Epithelial cell of esophagus (primary cell): Measurements from ENCODE around the gene HOXD13.

ENCODE experiments used
- DNase-seq: peaks from one replicate; pipeline ENCODE4 v3.0.0; 2010; ENCODE audit warnings: low read depth
- H3K4me3 ChIP-seq: 2 replicates; pipeline ENCODE4 v1.5.1; 2011; ENCODE audit warnings: mild to moderate bottlenecking, low read length, control low read depth
- CTCF ChIP-seq: IDR thresholded peaks from 2 replicates; pipeline ENCODE4 v1.5.1; 2011; ENCODE audit warnings: low read depth, mild to moderate bottlenecking, low read length, control low read depth, inconsistent platforms; ENCODE audit not compliant: insufficient read depth; ENCODE audit errors: missing control alignments

The HOXD13 gene

DNA sequence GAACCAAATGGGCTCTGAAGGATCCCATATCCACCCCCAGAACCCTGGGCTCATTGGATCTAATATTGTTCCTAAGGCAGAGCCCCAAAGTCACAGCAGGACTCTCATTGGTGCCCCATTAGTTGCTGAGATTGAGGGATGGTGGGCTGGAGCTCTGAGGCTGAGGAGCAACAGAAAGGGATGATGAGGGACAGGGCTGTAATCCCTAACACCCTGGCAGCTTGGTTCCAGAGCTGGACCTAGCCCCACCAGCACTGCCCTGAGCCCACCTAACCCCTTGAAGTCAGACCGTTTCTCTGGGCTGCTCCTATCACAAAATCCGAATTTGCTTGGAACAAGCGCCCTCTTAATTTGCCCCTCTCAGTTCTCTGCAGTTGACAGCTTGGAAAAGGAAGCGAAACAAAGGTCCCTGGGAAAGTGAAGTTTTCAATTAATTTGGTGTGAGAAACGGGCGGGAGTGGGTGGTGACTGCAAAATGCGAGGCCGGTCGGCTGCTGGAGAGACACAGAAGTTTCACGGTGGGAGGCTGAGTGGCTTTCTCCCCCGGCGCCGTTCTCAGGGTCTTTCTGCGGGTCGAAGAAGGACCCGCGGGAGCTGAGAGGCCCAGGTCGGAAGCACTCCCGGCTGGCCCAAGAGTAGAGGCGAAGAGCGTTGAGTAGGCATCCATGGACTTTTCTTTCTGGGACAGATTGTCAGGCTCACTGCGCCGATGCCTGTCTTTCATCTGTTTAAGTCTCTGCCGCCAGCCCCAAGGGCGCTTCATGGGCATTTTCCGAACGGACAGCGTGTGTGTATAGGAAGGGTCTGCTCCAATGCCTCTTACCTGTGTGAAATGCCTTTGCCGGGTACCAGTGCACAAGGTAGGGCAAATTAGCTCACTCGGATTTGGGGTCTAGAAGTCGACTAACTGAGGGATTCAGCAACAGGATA, 927 bp upstream of the HOXD13 start:
- no peak overlapping the region for H3K4me3 ChIP-seq
- no peak for DNase-seq
- no peak for TF ChIP-seq CTCF

DNA sequence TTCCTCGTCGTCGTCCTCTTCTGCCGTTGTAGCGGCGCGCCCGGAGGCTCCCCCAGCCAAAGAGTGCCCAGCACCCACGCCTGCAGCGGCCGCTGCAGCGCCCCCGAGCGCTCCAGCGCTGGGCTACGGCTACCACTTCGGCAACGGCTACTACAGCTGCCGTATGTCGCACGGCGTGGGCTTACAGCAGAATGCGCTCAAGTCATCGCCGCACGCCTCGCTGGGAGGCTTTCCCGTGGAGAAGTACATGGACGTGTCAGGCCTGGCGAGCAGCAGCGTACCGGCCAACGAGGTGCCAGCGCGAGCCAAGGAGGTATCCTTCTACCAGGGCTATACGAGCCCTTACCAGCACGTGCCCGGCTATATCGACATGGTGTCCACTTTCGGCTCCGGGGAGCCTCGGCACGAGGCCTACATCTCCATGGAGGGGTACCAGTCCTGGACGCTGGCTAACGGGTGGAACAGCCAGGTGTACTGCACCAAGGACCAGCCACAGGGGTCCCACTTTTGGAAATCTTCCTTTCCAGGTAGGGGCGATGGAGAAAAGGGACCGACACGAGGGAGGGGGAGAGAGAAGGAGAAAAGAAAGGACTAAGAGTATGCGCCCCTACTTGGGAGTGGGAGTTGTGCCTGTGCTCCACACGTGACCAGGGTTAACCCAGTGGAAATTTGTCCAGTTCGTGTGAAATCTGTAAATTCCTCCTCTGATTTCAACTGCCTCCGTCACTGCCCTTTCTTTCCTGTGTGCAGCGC, 800 bp downstream of the HOXD13 start:
- no peak for DNase-seq
- TF ChIP-seq CTCF: no peak
- H3K4me3 ChIP-seq: no peak overlapping the region

DNA sequence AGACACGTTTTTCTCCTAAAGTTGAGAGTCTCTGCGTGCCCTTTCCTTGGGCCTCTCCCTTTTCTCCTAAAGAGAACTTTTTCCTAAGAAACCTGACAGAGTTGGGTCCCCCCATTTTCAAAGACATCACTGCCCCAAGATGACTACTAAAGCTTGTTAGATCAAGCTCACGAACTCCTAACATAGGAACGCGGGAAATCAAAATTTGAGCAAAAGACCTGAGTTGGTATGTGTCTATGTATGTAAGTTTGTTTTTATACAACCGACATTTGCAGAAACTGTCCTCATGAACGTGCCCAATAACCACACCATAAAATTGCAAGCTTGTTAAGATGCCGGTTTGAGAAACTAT, 1.4 kb downstream of the HOXD13 start:
- no peak for DNase-seq
- TF ChIP-seq CTCF: no peak
- H3K4me3 ChIP-seq: no peak overlapping the region

DNA sequence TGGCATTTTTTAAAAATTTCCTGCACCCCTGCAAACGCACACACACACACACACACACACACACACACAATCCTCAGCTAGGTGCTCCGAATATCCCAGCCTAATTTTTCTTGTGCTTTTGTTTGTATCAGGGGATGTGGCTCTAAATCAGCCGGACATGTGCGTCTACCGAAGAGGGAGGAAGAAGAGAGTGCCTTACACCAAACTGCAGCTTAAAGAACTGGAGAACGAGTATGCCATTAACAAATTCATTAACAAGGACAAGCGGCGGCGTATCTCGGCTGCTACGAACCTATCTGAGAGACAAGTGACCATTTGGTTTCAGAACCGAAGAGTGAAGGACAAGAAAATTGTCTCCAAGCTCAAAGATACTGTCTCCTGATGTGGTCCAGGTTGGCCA, 1.8 kb downstream of the HOXD13 start:
- DNase-seq: no peak
- TF ChIP-seq CTCF: no peak
- no peak overlapping the region for H3K4me3 ChIP-seq

DNA sequence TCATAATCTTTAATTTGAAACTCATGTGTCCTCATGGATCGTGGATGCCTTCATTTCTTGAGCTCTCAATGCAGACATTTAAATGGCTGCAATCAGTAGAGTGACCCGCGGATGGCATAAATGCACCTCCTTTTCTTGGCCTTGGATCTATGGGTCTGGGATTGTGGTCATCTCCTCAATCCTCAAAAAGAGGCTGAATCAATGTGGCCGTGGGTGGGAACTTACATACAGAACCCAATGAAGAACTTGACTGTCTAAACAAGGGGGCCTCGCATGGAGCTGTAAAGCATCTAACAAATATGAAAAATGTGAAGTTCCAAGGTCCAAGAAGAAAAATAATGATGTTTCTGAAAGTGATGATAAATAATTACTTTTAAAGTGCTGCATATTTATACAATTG, 2.9 kb downstream of the HOXD13 start:
- DNase-seq: no peak
- H3K4me3 ChIP-seq: no peak overlapping the region
- no peak for TF ChIP-seq CTCF

DNA sequence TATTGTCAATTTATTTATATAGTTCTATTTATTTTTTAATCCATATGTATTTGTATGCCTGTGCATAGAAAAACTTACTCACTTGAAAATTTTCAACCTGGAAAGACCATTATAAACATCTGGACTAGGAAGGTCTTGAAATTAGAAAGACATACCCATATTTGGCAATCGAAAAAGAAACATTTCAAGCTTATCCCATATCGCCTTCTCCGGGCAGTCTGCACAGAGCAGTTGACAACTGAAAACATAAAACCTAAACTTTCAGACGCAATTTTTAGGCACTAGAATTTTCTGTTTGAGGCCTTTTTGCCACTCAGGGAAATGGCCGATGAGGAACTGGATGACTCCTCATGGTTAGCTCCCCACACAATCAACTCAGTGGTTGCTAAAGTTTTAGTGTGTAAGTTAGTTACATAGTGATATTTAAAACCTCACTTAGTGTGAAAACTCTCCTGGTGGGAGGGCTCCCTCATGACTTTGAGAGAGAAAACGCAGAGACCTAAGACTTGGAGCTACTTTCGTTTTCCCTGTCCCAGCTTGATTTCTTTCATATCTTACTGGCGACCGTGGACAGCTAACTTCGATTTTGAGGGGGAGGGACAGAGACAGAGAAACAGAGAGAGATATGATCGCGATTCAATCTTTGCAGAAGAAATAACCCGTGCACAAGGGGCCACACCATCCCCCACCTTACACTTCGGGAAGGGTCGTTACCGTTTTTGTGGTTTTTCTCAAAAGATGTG, 3.9 kb downstream of the HOXD13 start:
- TF ChIP-seq CTCF: no peak
- no peak for DNase-seq
- no peak overlapping the region for H3K4me3 ChIP-seq
